ENCODE data around the gene ERBB4.
A peak's percentile ranks its signal among the peaks of the same experiment; 100 is the strongest.

Gene ERBB4

DNA sequence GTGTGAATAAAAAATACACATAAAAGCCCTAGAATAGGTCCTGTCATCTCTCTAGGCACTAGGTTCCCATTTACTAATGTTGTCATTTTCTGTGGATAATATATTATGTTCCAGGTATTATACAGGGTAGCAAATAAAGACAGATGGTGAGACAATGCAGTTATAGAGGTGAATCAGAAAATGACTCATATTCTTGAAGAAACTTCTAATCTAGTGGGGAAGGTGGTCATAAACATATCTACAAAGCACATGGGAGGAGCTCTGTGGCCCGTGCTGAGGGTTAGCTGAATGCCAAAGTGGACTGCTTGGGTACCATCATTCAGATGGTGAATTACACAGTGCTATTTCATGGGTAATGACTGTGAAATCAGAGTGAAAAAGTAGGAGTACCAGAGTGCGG, 700.9 kb downstream of the ERBB4 start:
- no peak for DNase-seq

DNA sequence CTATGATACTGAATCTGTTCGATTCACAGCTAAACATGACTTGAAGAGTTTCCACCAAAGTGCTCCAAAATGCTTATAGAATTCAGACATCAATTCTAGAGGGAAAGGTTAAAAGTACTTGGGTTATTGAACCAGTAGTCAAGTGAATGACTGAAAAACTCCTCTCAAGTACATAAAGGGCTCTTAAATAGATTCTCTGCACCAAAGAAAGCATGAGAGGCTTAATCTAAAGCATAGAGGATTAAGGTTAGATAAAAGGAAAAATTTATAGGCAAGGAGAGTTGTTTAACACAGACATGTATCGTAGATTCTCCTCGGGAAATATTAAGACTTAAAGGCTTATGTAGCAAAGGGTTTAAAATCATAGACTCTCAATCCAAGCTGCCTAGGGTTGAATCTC, 701.4 kb downstream of the ERBB4 start:
- DNase-seq = no peak

DNA sequence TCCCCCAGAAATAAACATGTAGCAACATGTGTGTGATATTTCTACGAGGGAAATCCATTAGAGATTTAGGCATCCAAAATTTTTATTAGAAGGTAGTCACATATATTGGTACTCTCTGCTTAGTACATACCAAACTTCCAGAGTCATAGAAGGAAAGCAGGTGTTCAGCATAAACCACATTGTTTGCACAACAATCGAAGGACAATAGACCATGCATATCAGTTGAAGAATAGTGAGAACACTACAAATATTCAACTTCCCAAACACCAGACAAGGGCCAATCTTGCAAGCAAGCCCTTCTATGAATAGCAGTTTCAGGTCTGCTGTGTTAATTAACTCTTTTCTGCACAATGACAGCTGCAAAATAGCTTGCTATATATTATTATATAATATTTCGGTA, 702.2 kb downstream of the ERBB4 start:
- no peak for DNase-seq

DNA sequence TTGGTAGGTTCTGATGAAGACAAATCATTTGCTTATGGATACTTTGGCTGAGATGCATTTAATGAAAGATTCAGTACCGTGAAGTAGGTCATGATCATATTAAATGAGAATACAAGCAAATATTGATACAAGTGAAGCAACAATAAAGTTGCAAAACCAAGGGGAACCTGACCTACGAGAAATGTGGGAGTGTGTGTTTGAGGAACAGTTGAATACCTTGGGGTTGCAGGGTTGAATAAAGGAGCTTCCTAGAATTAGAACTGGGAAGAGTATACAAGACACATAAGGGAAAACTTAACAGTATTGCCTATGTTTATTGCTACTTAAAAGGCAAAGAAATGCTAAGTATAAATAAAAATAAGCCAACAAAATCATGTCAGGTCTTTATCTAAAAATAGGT, 702.9 kb downstream of the ERBB4 start:
- DNase-seq = no peak

DNA sequence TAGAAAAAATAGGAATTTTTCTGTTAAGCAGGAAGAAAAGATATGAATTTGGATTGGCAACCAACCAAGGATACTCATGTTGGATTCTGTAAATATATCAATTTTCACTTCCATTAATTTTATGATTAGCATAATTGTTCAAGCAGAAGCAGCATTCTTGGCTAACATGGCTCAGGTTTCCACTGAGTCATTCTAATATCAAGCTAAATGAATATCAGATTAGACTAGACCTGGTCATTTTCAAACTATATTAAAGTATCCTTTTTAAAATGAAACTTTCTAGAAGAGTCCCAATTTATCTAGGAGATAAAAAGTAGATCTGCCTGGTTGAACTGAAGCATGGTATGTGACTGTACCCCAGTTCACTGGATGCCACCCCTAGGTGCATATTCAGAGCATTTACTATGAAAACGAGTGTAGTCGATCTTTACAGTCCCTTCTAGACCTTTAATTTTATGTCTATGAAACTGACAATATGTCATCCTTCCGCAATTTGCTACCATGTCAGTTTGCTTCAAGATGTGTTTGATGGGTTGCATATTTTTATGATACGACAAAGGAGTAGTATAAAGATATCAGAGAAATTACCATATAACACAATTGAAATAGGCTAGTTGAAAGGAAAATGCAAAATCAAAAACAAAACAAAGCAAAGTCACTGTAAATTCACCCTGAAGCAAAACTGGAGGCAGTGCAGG, 704.9 kb downstream of the ERBB4 start:
- no peak for DNase-seq

DNA sequence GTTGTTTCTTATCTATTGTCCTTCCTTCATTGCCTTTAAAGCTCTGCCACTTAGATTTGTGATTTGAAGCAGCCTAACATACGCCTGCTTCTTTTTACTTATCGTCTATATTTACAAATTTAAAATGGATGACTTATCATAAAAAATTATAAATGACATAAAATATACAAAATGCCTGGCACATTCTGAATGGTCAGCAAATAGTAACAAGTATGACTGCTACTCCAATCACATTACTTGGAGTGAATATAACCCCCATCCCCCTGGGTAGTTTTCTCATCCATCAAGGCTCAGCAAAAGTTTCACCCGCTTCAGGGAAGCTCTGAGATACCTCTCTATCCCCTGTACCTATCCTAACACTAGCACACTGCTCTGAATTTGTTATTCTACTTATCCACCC, 708.9 kb downstream of the ERBB4 start:
- DNase-seq = no peak

DNA sequence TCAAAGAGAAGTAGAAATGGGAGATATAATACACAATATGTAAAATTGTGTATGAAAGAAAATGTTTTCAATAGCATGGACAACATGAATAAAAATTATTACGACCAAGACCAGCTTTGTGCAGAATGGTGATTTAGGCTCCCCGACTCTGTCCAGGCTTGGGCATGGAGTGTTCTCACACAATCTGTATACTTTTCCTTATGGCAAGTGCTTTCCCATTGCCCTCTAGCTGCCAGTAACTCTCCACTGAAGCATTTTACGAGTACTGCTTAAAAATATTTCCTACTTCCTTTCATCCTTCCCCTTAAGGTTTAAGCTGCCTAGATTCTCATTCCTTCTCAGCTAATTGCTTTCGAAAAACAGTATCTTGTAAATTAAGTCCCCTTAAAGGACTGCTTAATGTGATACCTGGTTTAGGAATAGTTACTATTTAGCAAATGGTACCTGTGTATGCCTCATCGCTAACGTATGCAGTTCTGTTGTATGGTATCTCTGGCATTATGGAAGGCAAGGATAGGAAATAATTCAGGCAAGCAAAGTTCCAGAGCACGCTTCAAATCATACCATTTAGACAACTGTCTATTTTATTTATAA, 714.6 kb downstream of the ERBB4 start:
- DNase-seq = no peak

DNA sequence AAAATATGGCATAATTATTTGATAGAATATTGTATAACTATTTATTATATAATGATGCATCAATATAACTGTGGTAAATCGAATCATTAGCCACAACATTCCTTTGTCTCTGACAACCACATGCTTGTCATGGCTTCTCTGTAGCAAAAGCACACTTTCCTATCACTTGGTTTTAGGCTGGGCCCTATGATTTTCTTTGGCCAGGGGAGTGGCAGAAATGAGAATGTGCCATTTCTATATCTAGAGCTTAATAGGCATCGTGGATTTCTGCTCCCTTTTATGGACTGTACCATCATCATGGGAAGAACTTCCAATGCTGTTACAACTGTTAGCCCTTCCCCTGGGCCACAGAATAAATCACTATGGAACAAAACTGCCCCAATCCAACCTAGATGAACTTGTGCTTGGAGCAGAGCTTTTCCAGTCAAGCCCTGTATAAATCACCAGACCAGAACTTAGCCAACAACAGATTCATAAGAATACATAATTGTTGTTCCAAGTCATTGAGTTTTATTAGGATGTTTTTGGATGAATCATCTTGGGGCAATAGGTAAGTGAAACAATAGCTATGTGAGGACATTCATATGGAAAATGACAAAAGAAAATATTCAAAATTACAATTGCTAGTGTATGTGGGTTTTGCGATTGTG, 715.8 kb downstream of the ERBB4 start:
- no peak for DNase-seq

DNA sequence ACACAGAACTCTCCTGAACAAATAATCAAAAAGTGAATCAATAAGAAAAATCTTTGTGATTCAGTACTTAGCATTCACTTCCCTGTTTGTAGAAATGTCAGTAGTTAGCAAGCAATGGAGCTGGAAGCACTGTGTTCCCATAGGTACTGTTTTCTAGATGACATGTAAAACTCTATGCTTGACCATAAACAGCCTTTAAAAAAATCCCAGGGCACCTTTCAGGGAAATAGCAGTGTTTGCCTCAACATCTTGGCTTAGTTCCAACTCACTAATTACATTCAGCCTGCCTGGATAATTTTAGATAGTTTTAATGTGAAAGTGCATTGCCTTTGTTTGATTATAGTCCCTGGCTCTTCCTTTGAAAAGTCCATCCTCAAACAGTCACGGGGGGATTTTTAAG, 721.8 kb downstream of the ERBB4 start:
- no peak for DNase-seq

DNA sequence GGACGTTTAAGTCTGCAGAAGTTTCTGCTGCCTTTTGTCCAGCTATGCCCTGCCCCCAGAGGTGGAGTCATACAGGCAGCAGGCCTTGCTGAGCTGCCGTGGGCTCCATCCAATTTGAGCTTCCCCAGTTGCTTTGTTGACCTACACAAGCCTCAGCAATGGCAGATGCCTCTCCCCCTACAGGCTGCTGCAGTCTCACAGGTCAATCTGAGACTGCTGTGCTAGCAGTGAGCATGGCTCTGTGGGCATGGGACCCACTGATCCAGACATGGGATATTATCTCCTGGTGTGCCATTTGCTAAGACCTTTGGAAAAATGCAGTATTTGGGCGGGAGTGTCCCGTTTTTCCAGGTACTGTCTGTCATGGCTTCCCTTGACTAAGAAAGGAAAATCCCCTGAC, 726.0 kb downstream of the ERBB4 start:
- no peak for DNase-seq

DNA sequence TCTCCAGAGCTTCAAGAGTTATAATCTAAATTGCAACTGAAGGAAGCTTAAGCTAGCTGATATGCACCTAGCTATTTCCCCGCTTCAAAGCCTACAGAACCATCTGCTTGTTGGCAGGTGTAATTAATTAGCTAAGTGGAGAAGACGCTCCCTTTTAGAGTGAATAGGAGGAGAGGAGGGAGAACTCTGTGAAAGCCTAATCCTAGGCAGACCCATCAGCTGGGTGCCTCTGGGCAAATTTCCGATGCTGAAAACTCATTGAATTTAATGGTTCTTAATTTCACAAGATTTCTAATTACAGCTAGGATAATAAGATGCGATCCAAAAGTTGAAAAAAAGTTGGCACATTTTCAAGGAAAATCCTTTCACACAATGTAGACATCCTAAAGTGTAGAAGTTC, 735.9 kb downstream of the ERBB4 start:
- DNase-seq = no peak

DNA sequence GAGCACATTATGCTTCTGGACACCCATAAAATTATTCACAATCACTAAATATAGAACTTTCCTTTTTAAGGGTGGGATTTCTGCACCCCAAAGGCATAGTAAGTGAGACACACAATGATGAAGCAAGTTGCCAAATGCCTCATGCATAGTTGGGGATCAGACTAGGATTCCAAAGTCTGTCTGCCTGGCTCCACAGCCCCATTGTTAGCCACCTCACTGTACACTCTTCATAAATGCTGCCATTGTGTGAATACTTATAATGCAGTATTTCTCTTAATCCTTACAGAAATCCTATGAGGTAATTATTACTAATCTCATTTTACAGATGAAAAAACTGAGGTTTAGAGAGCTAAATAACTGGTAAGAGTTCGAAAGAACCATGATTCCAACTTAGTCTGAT, 738.6 kb downstream of the ERBB4 start:
- DNase-seq = peak in 7 of 56 donors; percentile 0 to 16 (median 2)

DNA sequence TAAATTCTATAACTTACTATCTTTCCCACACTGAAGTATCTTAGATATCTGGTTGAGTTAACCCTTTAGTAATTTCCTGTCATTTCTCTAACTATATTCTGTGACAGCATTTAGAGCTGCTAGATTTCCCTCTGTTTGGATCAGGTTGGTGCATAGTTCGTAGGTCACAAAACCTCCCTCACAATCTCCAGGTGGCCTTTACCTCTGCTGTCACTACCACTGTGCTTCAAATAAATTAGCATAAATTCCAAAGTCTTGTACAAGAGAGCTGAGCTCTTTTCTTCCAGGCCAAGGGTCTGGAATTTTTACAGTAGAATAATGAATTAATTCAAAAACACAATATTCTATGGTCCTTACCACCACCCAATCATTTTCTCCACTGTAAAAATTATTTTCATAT, 739.7 kb downstream of the ERBB4 start:
- no peak for DNase-seq

DNA sequence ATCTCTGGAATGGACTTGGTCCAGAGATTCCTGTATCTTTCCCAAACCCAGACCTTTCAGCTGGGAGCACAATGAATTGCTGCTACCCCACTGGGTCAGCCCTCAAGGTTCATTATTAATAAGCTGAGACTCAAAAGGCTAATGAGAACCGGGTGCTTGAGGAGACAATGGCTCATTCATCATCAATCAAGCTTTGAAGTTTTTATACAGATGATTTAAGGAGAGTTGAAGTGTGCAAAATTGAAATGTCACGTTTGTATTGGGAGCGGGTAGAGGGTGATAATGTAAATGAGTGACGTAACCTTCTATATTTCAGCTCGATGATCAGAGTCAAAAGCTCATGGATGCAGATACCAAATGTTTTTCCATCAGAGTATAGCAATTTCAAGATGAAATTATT, 744.9 kb downstream of the ERBB4 start:
- DNase-seq = no peak

DNA sequence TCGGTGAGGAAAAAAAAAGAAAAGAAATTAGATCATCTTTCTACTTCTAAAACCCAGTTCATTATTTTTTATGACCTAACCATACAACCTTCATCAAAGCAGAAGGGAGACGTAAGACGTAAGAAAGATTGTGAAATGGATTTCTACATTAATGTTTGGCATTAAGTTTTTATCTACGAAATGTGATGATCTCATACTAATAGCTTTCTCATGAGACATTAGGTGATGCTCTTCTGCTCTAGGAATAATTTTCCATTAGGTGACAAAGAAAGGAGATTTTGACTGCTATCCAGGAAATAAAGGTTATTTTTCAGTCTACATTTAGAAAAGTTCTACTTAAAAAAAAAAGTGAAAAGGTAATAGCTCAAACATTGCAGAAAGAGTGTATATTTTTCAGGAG, 748.6 kb downstream of the ERBB4 start:
- DNase-seq = no peak

DNA sequence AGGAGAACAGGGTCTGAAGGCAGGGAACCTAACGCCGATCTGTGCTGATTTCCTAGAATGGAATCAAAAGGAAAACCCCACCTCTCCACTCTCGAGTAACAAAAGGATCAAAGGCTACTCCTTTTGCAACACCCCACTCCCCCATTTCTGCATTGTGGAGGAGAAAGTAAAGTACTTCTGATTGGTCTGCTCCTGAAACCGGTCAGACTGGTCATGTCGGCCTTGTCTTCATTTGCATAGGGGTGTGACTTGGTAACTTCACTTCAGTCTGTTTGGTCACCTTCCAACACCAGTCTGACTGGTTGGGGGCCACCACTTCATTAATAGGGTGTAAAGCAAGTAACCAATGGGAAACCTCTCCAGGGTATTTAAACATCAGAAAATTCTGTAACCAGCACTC, 771.9 kb downstream of the ERBB4 start:
- no peak for DNase-seq

DNA sequence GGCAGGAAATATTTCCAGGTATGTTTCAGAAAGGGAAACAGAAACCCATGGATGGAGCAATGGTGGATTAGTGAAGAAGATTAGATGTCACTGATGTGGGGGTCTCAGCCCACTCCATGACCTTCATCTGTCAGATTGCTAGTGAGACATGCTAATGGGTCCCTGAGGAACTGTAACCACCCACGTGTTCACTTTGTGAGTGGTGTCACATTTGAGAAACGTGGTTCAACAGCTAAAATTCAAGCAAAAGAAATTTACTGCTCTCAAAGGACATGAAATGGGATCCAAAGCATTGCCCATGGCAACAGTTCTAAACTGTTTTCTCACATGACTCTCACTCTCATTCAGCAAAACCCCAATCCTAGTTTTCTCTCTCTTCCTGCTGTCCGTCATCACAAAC, 776.1 kb downstream of the ERBB4 start:
- no peak for DNase-seq

DNA sequence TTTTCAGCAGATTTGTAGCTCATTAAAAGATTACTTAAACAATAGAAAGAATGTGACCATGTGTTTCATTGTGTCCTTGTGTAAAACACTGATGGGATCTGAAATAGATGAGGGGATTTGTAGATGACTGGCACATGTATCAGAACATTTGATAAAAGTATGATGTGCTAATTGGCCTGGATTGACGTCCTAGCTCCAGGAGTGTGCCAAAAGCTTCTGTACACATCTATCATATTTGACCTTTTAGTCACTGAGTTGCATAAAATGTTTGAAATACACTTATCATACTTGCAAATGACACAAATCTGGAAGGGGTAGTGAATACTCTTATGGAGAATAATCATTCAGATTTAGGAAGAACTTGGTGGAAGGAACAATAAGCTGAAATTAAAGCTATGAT, 778.5 kb downstream of the ERBB4 start:
- no peak for DNase-seq

DNA sequence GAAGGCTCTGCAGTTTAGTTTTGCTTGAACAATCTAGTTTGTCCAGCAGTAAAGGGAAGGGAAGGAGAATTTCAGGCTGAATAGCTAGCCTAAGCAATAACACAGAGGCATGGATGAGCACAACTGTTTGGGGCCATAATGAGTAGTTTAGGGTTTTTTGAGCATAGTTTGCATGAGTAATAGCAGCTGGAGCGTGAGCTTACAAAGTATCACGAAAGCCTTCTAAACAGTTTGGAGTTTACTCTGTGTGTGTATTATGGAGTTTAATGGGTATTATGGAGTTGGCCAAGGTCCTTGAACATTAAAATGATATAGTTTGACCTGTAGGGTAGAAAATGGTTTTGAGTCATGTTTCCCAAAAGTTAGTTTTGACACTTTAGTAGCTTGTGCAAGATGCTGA, 782.3 kb downstream of the ERBB4 start:
- DNase-seq = no peak

DNA sequence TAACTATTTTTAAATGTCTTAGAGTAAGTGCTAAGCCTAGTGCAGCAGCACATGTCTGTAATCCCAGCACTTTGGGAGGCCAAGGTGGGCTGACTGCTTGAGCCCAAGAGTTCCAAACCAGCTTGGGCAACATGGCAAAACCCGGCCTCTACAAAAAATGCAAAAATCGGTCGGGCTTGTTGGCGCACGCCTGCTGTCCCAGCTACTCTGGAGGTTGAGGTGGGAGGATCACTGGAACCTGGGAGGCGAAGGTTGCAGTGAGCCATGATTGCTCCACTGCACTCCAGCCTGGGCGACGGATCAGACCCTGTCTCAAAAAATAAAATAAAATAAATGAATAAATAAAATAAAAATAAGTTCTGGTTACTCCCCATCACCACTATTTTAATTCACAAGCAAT, 783.4 kb downstream of the ERBB4 start:
- no peak for DNase-seq

DNA sequence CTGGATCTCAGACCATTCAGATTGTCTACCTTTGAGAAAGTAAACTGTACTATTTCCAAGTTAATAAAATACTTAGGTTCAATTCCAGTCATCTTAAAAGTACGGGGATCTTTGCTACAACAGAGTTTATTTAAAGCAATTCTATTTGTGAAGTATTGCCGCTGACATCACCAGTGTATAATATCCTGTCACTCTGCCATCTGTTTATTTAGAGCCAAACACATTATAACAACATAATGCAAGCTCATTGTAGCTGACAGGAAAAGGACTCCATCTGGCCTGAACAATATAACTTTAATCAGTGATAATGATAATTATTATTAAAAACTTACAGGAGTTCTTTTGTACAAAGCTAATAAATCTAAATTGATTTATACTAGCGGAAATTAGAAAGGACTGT, 786.8 kb downstream of the ERBB4 start:
- DNase-seq = no peak

DNA sequence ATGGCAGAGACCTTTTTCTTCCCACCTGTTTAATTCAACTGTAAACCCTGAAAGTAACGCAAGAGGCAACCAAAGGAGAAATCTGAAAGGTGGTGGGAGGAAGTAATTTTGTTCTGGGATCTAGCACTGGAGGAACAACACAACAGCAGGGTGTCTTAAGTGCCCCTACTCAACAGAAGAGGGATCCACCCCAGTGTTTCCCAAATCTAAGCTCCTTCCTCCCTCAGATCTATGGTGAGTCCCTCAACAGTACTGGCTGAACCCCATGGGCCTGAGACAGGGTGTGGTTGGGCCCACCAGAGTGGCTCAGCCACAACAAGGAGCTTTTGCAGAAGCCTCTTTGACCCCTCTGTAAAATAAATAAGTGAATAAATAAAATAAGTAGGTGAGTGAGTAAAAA, 790.3 kb downstream of the ERBB4 start:
- no peak for DNase-seq
